Activated T-helper 2 cell treated with anti-CD3 and anti-CD28 coated beads, Interferon-gamma antibody, Interleukin-2, Interleukin-4, amounts not matched to agents 10 μg/mL and 5 μg/mL and 100 μg/mL, durations not matched to agents 14 hours and 24 hours and 36 hours (primary cell): Measurements from ENCODE around the gene RHEB. TPM values are rescaled to one million over a fixed set of nuclear protein-coding genes. Genes with fewer than 3 reads are reported as not detected.

Source experiments
- DNase-seq: peaks from one replicate; pipeline ENCODE4 v3.0.0; 2021; ENCODE audit warnings: low spot score
- H3K27ac Mint-ChIP-seq: one replicate; pipeline ENCODE4 v1.8.0; 2021; ENCODE audit warnings: mixed read lengths
- H3K27me3 Mint-ChIP-seq: one replicate; pipeline ENCODE4 v1.8.0; 2021; ENCODE audit warnings: low read depth, mixed read lengths
- H3K36me3 Mint-ChIP-seq: one replicate; pipeline ENCODE4 v1.8.0; 2021; ENCODE audit warnings: low read depth, mixed read lengths
- H3K4me1 Mint-ChIP-seq: one replicate; pipeline ENCODE4 v1.8.0; 2021; ENCODE audit warnings: low read depth, mixed read lengths
- H3K4me3 Mint-ChIP-seq: one replicate; pipeline ENCODE4 v1.8.0; 2021; ENCODE audit warnings: low read depth, mild to moderate bottlenecking, moderate library complexity, mixed read lengths
- H3K9me3 Mint-ChIP-seq: one replicate; pipeline ENCODE4 v1.8.0; 2021; ENCODE audit warnings: mixed read lengths
- intact Hi-C: fragments of 100-400 bp; cut with micrococcal nuclease; formaldehyde crosslinking; loops from one replicate; pipeline ENCODE4 v1.15.1; 2023
- total RNA-seq: library from RNA; stranded (reverse); gene quantifications from 2 replicates; pipeline ENCODE4 v1.2.3, GENCODE V29; 2022

RHEB gene
- total RNA-seq, 1 donor from 2014 or later: 60.5 TPM

DNA sequence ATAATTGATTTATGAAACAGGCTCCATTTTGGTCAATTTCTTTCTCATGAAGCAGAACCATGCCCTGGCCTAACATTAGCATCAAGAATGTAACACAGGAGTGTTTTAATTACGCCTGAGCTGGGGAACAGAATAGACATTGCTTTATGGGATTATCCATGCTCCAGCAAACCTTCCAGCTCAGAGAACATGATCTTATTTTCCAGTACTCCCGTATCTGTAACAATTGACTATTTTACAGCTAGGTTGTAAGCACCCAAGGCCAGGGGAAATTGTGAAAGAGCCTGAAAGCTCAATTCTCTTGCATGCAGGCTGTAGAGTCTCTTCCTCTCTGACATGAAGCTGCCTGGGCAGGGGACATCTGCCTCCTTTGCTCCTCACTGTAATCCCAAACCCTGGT is 49.0 kb downstream of the RHEB start:
- H3K36me3 Mint-ChIP-seq: peaks cover 84% of the 10 kb centered on the region
- no peaks in the 10 kb centered on the region for H3K9me3 Mint-ChIP-seq
- intact Hi-C loops: no loop called here
- H3K27me3 Mint-ChIP-seq: no peaks in the 10 kb centered on the region
- H3K4me1 Mint-ChIP-seq: peaks cover 38% of the 10 kb centered on the region
- H3K27ac Mint-ChIP-seq: no peak overlapping the region
- DNase-seq: no peak
- H3K4me3 Mint-ChIP-seq: no peak overlapping the region

DNA sequence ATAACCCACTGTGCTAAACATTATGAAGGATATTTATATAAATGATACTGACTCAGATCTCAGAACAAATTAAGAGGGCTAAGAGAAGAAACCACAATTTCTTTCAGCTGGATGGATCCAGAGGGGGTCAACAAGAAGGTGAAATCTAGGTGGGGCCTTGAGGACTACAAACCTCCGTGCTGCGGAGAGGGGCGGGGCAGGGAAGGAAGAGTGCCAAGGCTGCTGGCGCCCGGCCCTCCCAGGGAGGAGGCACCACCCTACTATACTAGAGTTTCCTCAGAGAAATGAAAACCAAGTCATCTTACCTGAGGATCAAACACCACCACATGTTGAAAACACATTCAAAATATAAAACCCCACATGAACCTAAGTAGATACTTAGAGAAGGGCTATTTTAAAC is 50.4 kb downstream of the RHEB start:
- H3K36me3 Mint-ChIP-seq: peaks cover 96% of the 10 kb centered on the region
- H3K27ac Mint-ChIP-seq: no peak overlapping the region
- H3K9me3 Mint-ChIP-seq: peaks cover under 1% of the 10 kb centered on the region
- intact Hi-C loops: no loop called here
- H3K4me1 Mint-ChIP-seq: peaks cover 38% of the 10 kb centered on the region
- H3K27me3 Mint-ChIP-seq: no peaks in the 10 kb centered on the region
- DNase-seq: no peak
- no peak overlapping the region for H3K4me3 Mint-ChIP-seq

DNA sequence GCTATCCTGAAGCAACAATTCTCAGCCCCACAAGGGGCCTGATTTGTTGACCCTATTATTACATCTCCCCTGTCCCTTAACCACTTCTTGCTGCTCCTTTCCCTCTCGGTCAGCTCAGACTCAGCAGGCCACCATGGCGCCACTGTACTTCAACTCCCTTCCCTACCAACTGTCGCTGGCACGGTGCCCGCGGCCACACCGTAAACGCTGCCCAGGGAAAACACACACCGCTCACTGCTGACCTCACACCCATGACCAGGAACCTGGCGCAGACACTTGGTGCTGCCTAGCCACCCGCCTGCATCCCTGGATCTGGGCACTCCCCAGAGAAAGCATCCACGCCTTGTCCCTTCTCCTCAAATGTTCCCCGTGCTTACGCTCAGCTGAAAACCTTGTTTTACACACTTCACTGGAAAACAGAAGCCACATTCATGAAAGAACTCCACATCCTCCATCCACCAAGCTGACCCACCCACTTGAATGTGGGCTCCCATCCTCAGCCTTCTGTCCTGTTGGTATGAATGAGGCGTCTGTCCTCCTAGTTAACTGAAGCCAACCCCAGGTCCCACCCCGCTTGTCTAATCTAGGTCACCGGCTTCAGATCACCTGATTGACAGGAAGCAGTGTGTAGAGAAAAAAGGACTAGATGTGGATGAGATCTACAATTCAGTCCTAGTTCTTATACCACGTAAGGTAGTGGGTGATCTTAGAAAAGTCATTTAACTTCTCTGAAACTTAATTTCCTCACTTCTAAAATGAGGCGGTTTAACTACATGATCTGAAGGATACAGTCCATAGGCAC is 51.3 kb downstream of the RHEB start:
- Mint-ChIP-seq H3K27ac (no peak overlapping the region), H3K9me3 (peaks cover 9% of the 10 kb centered on the region), H3K27me3 (no peaks in the 10 kb centered on the region), H3K36me3 (peaks cover 96% of the 10 kb centered on the region), H3K4me1 (peaks cover 34% of the 10 kb centered on the region), H3K4me3 (no peak overlapping the region)
- no peak for DNase-seq
- intact Hi-C loops: no loop called here

DNA sequence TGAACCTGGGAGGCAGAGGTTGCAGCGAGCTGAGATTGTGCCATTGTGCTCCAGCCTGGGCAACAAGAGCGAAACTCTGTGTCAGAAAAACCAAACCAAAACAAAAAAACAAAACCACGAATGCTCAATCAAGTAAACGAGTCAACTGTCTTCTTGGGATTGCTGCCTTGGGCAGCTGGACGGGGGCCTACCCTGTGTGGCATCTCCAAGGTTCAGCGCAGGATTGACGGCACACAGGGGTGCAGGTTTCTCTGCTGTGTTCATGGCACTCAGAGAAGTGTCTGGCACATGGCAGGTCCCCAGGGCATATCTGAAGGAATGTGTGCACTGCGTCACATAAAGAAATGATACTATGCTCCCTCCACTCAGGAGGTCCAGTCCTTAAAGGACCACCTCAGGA is 54.5 kb downstream of the RHEB start:
- H3K27ac Mint-ChIP-seq: no peak overlapping the region
- peaks cover 6% of the 10 kb centered on the region for H3K27me3 Mint-ChIP-seq
- H3K9me3 Mint-ChIP-seq: peaks cover 23% of the 10 kb centered on the region
- intact Hi-C loops: no loop called here
- H3K4me3 Mint-ChIP-seq: no peak overlapping the region
- H3K4me1 Mint-ChIP-seq: peaks cover 11% of the 10 kb centered on the region
- peaks cover 76% of the 10 kb centered on the region for H3K36me3 Mint-ChIP-seq
- DNase-seq: no peak

DNA sequence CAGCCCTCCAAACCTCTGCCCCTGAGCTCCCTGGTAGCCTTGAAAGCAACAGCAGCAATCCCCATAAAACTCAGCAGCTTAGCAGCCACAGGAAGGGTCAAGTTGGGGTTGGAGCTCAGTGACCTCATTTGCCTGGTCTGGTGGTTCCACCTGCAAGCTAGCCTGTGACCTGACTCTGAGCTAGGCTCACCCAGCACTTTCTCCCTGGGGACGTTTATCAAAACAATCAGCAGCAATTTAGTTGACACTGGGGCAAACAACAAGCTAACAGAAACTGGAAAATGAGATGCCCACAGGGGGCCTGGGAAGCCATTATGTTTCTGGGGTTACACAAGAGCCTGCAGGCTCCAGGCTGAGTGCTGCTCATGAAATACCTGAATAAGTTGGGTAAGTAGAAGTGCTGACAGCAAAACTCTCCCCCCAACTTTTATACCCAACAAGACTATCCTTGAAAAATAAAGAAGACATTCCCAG is 57.4 kb downstream of the RHEB start:
- Mint-ChIP-seq H3K27ac (no peak overlapping the region), H3K4me3 (no peak overlapping the region), H3K36me3 (peaks cover 48% of the 10 kb centered on the region), H3K9me3 (peaks cover 23% of the 10 kb centered on the region), H3K27me3 (peaks cover 13% of the 10 kb centered on the region), H3K4me1 (no peaks in the 10 kb centered on the region)
- no peak for DNase-seq
- intact Hi-C loops: no loop called here

DNA sequence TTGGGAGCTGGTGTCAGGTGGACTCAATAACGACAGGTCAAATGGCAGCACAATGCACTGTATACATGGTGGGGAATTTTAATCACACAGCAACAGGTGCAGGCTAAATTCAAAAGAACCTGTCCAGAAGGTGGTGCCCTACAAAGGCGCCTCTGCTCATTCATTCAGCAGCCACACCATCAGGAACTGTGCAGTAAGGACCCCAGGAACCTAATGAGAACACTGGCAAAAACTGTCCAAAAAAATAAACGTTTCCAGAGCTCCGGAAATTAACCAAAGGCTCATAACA is 57.8 kb downstream of the RHEB start:
- Mint-ChIP-seq H3K36me3 (peaks cover 43% of the 10 kb centered on the region), H3K9me3 (peaks cover 23% of the 10 kb centered on the region), H3K27me3 (peaks cover 13% of the 10 kb centered on the region), H3K27ac (no peak overlapping the region), H3K4me1 (peaks cover 2% of the 10 kb centered on the region), H3K4me3 (no peak overlapping the region)
- intact Hi-C loops: no loop called here
- no peak for DNase-seq

DNA sequence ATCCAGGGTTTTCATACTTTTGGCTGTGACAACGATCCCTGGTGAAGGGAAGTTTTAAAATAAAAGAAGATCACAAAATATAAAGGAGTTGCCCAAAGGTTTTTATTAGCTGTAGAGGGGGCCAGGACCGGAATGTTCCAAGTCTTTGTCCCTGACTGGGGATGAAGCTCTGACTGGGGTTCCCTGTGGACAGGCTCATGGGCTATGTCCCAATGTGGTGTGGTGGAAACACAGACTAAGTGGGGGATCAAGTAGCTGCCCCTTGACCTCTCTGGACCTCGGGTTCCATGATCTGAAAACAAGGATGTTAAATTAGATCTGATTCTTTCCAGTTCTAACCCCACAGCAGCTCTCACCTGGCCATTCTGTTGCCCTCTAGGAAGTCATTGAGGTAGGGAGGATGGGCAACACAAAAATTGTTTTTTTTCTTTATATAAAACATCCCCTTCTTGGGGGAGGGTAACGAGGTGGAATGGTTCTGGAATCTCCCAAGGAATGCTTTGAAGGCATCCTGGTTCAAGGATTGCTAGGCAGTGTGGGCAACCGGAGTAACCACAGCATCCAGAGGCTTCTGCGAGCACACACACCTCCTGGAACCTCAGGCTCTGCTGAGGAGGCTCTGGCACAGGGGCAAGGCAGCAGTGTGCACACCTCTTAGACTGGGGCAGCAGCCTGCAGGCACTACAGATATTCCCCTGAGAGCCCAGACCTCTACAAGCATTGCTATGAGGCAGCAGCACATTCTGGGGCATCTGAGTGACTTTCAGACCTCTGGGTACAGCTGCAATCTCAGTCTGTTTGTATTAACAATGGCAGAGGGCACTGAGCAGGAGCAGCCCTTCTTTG is 58.4 kb downstream of the RHEB start:
- Mint-ChIP-seq H3K27me3 (peaks cover 13% of the 10 kb centered on the region), H3K4me3 (no peak overlapping the region), H3K9me3 (peaks cover 23% of the 10 kb centered on the region), H3K4me1 (peaks cover 2% of the 10 kb centered on the region), H3K36me3 (peaks cover 41% of the 10 kb centered on the region), H3K27ac (no peak overlapping the region)
- intact Hi-C loops: no loop called here
- no peak for DNase-seq

DNA sequence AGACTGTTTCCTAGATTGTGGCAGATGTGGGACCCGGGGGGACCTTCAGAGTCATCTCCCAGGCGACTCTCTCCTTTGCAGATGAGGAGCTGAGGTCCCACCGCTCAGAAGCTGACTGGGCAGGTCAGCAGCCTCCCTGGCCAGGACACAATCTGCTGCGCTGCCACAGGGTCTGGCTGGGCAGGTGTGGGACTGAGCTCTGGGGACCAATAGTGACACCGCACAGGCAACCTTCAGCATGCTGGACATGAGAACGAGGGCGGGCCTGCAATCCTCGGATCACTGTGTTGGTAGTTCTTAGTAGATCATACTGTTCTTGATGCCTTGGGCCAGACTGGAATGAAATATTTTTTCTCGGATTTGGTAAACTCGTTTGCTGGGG is 59.2 kb downstream of the RHEB start:
- intact Hi-C loops: no loop called here
- H3K4me1 Mint-ChIP-seq: peaks cover 4% of the 10 kb centered on the region
- H3K27ac Mint-ChIP-seq: no peak overlapping the region
- H3K4me3 Mint-ChIP-seq: no peak overlapping the region
- H3K9me3 Mint-ChIP-seq: peaks cover 23% of the 10 kb centered on the region
- DNase-seq: no peak
- H3K27me3 Mint-ChIP-seq: peaks cover 13% of the 10 kb centered on the region
- H3K36me3 Mint-ChIP-seq: peaks cover 33% of the 10 kb centered on the region

DNA sequence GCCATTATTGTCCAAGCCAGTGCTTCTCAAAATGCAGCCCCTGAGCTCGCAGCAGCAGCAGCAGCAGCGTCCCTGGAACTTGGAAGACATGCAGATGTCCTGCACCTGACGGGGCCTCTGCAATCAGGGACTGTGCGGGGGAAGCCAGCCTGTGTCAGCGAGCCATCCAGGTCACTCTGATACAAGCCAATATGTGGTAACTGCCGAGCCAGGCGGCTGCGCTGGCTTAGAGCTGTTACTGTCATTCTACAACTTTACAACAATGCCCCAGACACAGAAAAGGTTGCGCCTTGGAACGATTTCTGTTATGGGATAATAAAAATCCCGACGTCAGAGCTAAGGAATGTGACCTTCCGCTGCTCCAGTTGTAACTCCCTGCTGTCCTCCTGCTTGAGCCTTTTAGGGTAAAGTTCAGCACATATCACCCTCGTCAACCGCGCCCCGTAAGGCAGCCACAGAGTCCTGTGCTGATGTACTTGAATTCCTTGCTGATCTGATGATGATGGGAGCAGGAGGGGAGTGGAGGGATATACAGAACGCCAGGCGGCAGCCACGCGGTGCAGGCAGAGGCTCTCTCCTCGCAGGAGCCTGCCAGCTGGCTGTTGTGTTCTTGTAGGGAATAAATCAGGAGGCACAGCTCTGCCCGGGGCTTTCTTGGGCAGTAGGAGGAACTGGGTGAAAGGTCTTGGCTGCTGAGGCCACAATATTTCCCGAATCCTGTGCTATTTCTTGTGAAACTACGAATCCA is 59.8 kb downstream of the RHEB start:
- DNase-seq: no peak
- intact Hi-C loops: no loop called here
- Mint-ChIP-seq H3K36me3 (peaks cover 27% of the 10 kb centered on the region), H3K27ac (no peak overlapping the region), H3K4me3 (no peak overlapping the region), H3K27me3 (peaks cover 13% of the 10 kb centered on the region), H3K4me1 (peaks cover 4% of the 10 kb centered on the region), H3K9me3 (peaks cover 23% of the 10 kb centered on the region)

DNA sequence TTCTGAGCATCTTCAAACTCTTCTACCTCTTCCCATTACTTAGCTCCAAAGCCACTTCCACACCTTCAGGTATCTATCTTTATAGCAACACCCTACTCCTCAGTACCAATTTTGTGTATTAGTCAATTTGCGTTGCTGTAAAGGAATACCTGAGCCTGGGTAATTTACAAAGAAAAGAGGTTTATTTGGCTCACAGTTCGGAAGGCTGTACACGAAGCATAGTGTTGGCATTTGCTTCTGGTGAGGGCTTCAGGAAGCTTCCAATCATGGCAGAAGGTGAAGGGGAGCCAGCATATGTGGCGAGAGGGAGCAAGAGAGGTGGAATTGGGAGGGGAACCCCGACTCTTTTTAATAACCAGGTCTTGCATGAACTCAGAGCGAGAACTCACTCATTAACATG is 62.2 kb downstream of the RHEB start:
- H3K36me3 Mint-ChIP-seq: peaks cover 4% of the 10 kb centered on the region
- H3K4me1 Mint-ChIP-seq: peaks cover 4% of the 10 kb centered on the region
- no peak overlapping the region for H3K27ac Mint-ChIP-seq
- H3K4me3 Mint-ChIP-seq: no peak overlapping the region
- no peak for DNase-seq
- peaks cover 5% of the 10 kb centered on the region for H3K9me3 Mint-ChIP-seq
- peaks cover 13% of the 10 kb centered on the region for H3K27me3 Mint-ChIP-seq
- intact Hi-C loops: no loop called here

DNA sequence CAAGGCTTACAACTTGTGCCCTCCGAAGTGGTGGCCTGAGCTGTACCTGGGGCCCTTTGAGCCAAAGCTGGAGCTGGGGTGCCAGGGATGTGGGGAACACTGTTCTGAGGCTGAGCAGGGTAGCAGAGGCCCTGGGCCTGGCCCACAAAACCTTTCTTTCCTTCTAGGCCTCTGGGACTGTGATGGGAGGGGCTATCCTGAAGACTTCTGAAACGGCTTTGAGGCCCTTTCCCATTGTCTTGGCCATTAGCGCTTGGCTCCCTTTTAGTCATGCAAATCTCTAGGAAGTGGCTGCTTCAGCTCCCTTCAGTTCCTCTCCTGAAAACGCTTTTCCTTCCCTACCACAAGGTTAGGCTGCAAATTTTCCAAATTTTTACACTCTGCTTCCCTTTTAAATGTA is 62.9 kb downstream of the RHEB start:
- Mint-ChIP-seq H3K27me3 (peaks cover 13% of the 10 kb centered on the region), H3K36me3 (no peaks in the 10 kb centered on the region), H3K27ac (no peak overlapping the region), H3K4me3 (no peak overlapping the region), H3K4me1 (peaks cover 4% of the 10 kb centered on the region), H3K9me3 (peaks cover 3% of the 10 kb centered on the region)
- intact Hi-C loops: no loop called here
- DNase-seq: no peak

DNA sequence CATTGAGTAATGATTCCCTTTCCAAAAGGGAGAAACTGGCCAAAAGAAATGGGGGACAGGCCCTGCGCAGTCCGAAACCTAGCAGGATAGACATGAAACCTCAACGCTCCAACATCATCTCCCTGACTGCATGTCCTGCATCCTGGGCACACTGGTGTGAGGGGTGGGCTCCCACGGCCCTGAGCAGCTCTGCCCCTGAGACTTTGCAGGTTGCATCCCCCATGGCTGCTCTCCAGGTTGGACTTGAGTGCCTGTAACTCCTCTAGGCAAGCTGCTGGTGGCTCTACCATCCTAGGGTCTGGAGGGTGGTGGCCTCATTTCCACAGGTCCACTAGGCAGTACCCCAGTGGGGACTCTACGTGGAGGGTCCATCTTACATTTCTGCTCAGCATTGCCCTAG is 63.4 kb downstream of the RHEB start:
- H3K36me3 Mint-ChIP-seq: no peaks in the 10 kb centered on the region
- peaks cover 2% of the 10 kb centered on the region for H3K9me3 Mint-ChIP-seq
- peaks cover 4% of the 10 kb centered on the region for H3K4me1 Mint-ChIP-seq
- H3K4me3 Mint-ChIP-seq: no peak overlapping the region
- peaks cover 13% of the 10 kb centered on the region for H3K27me3 Mint-ChIP-seq
- no peak overlapping the region for H3K27ac Mint-ChIP-seq
- intact Hi-C loops: no loop called here
- no peak for DNase-seq

DNA sequence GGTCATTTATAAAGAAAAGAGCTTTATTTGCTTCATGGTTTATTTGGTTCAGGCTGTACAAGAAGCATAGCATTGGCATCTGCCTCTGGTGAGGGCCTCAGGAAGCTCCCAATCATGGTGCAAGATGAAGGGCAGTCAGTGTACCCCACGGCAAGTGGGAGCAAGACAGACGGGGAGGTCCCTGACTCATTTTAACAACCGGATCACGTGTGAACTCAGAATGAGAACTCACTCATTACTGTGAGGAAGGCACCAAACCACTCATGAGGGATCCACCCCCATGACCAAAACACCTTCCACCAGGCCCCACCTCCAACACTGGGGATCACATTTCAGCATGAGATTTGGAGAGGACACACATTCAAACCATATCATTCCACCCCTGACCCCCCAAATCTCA is 64.0 kb downstream of the RHEB start:
- no peak for DNase-seq
- Mint-ChIP-seq H3K27ac (no peak overlapping the region), H3K27me3 (peaks cover 15% of the 10 kb centered on the region), H3K4me3 (no peak overlapping the region), H3K4me1 (peaks cover 4% of the 10 kb centered on the region), H3K36me3 (no peaks in the 10 kb centered on the region), H3K9me3 (no peaks in the 10 kb centered on the region)
- intact Hi-C loops: no loop called here
